ENCODE data around the gene NUMB. TPM values are rescaled to one million over a fixed set of nuclear protein-coding genes. Genes with fewer than 3 reads are reported as not detected.

Gene NUMB
- total RNA-seq, 1 donor from 2014 or later: 32.1 TPM

GRCh38 chr14:73246387-73247150, 211.8 kb downstream of the NUMB start:
- Histone ChIP-seq H3K36me3 (no peaks in the 10 kb centered on the region), H3K27ac (replicated peaks) (no peak overlapping the region), H3K4me1 (peaks cover 10% of the 10 kb centered on the region), H3K9me3 (replicated peaks) (no peaks in the 10 kb centered on the region), H3K27me3 (ENCODE audit: low read depth) (peaks cover 44% of the 10 kb centered on the region), H3K4me3 (peak overlapping the region; percentile 68)
- no peak for TF ChIP-seq CTCF (IDR thresholded peaks at IDR 0.05; ENCODE audit: borderline replicate concordance)
- DNase-seq: no peak
- intact Hi-C loops (cut with micrococcal nuclease): no loop called here

DNA sequence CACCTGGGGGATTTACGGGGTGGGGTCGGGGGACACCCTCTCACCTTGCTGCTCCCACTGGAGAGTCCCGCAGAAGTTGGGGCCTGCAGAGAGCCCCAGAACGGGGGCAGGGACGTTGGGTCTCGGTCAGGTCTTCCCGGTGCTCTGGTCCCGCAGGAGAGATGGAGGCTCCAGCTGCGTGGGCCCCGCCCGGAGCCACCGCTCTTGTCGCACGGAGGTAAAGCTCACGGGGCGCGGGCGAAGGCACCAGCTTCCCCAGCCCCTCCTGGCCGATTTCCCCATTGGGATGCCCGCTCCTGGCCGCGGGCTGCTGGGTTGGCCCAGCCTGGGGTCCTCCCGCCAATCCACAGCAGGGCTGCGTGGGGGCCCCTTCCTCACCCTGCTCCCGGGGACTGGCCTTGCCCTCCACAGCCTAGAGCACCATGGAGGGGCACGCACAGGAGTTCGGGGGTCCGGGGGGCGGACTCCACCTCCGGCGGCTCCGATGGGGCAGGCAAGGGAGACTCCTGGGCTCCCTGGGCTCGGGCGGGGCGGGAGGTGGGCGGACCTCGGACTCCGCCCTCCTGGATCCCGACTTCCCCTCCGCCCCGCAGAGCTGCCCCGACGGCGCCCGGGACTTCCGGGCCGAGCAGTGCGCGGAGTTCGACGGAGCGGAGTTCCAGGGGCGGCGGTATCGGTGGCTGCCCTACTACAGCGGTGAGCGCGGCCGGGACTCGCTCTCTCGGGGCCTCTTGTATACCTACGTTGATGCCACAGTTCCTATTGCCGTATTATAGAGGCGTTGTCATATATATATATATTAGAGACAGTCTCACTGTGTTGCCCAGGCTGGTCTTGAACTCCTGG, 212.6 kb downstream of the NUMB start:
- Histone ChIP-seq H3K27me3 (ENCODE audit: low read depth) (peaks cover 53% of the 10 kb centered on the region), H3K4me3 (peak overlapping the region; percentile 68), H3K27ac (replicated peaks) (no peak overlapping the region), H3K4me1 (peaks cover 10% of the 10 kb centered on the region), H3K36me3 (no peaks in the 10 kb centered on the region), H3K9me3 (replicated peaks) (no peaks in the 10 kb centered on the region)
- DNase-seq: peak; percentile 68
- TF ChIP-seq CTCF (IDR thresholded peaks at IDR 0.05; ENCODE audit: borderline replicate concordance): no peak
- intact Hi-C loops (cut with micrococcal nuclease): no loop called here

GRCh38 chr14:73244541-73245290, 213.6 kb downstream of the NUMB start:
- intact Hi-C loops (cut with micrococcal nuclease): no loop called here
- Histone ChIP-seq H3K27ac (replicated peaks) (no peak overlapping the region), H3K27me3 (ENCODE audit: low read depth) (peaks cover 63% of the 10 kb centered on the region), H3K36me3 (no peaks in the 10 kb centered on the region), H3K9me3 (replicated peaks) (no peaks in the 10 kb centered on the region), H3K4me1 (peaks cover 18% of the 10 kb centered on the region), H3K4me3 (peak overlapping the region; percentile 68)
- no peak for TF ChIP-seq CTCF (IDR thresholded peaks at IDR 0.05; ENCODE audit: borderline replicate concordance)
- no peak for DNase-seq

- Histone ChIP-seq H3K27ac (replicated peaks) (no peak overlapping the region), H3K27me3 (ENCODE audit: low read depth) (peaks cover 71% of the 10 kb centered on the region), H3K4me3 (no peak overlapping the region), H3K36me3 (no peaks in the 10 kb centered on the region), H3K9me3 (replicated peaks) (no peaks in the 10 kb centered on the region), H3K4me1 (peaks cover 28% of the 10 kb centered on the region)
- intact Hi-C loops (cut with micrococcal nuclease): no loop called here
- TF ChIP-seq CTCF (IDR thresholded peaks at IDR 0.05; ENCODE audit: borderline replicate concordance): no peak
- no peak for DNase-seq
Observed at GRCh38 chr14:73243748-73244147, 214.6 kb downstream of the NUMB start.

DNA sequence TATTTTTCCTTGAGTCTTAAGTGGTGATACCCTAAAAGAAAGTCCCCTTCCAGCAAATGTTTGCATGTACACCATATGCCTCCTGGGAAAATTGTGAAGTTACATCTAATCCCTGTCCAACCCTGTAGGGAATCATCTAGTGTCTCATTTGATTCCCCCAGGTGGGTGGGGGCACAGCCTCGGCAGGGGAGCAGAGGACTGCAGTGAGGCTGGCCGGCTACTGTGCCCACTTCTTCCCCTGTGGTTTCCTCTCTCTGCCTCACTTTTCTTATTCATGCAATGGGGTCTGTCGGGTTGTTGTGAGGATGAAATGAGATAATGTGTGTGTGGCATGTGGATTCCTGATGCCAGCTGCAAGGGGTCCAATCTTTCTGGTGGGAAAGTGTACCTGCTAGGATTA, 215.0 kb downstream of the NUMB start:
- intact Hi-C loops (cut with micrococcal nuclease): no loop called here
- Histone ChIP-seq H3K36me3 (no peaks in the 10 kb centered on the region), H3K4me3 (no peak overlapping the region), H3K27me3 (ENCODE audit: low read depth) (peaks cover 75% of the 10 kb centered on the region), H3K27ac (replicated peaks) (no peak overlapping the region), H3K9me3 (replicated peaks) (no peaks in the 10 kb centered on the region), H3K4me1 (peaks cover 32% of the 10 kb centered on the region)
- no peak for TF ChIP-seq CTCF (IDR thresholded peaks at IDR 0.05; ENCODE audit: borderline replicate concordance)
- no peak for DNase-seq

All from left ventricle myocardium inferior (tissue), 1 donor.